K562 (cell line): ENCODE results near the gene BICC1. TPM values are rescaled to one million over a fixed set of nuclear protein-coding genes. Genes with fewer than 3 reads are reported as not detected.

ENCODE experiments used
- E2F3 ChIP-seq: fragments of 250-450 bp; sonication (Bioruptor Pico); IDR thresholded peaks from 2 replicates; pipeline ENCODE4 v1.4.0; 2020; ENCODE audit warnings: mild to moderate bottlenecking
- MCM7 ChIP-seq, 2 experiments: fragments of 450-650 bp; IDR thresholded peaks; 2 replicates each; pipeline ENCODE4 v1.6.1; 2016 to 2018
- RBM22 ChIP-seq: fragments of 200-400 bp; formaldehyde crosslinking; IDR thresholded peaks from 2 replicates; pipeline ENCODE4 v1.6.1; 2018; ENCODE audit warnings: low read length, low read depth; ENCODE audit not compliant: poor library complexity, severe bottlenecking
- RFX1 ChIP-seq: fragments of 450-650 bp; IDR thresholded peaks from 2 replicates; pipeline ENCODE4 v1.6.1; 2016; ENCODE audit warnings: mild to moderate bottlenecking, moderate library complexity
- YY1 ChIP-seq, 3 experiments: IDR thresholded peaks; 2 replicates each; pipeline ENCODE4 v1.6.1; 2011; ENCODE audit warnings: low read length in 2 of 3, mild to moderate bottlenecking in 2 of 3, moderate library complexity in 2 of 3, borderline replicate concordance in 1 of 3, control low read depth in 1 of 3, low read depth in 1 of 3; ENCODE audit not compliant: insufficient read depth in 3 of 3, insufficient replicate concordance in 2 of 3, control insufficient read depth in 1 of 3, insufficient read length in 1 of 3; ENCODE audit errors: extremely low read depth in 1 of 3
- ZNF316 ChIP-seq: fragments of 450-650 bp; IDR thresholded peaks from 2 replicates; pipeline ENCODE4 v1.6.1; 2016
- polyA plus RNA-seq, 8 experiments: library from polyadenylated mRNA; depleted of rRNA in 4 of 8; stranded (reverse) in 5 of 8; unstranded in 3 of 8; fragments of >200 nt; fragmentation: Nextera tagmentation in 2 of 8; fragmentation: Illumina TruSeq in 1 of 8; extraction: Ambion mirVana in 2 of 8; extraction: Trizol in 1 of 8; gene quantifications; 2 replicates each; pipeline versions ENCODE4 v1.2.1 to v1.2.3, GENCODE V29; 2011 to 2014; ENCODE audit warnings: inconsistent platforms in 1 of 8, missing spikeins in 1 of 8
- total RNA-seq, 7 experiments: library from RNA; depleted of rRNA in 6 of 7; stranded (reverse); fragments of >200 nt in 6 of 7; fragmentation: Illumina TruSeq in 2 of 7; extraction: Trizol in 2 of 7; gene quantifications; 2 replicates each; pipeline versions ENCODE4 v1.2.1 to v1.2.3, GENCODE V29; 2011 to 2021; ENCODE audit warnings: low replicate concordance in 1 of 7
- TF ChIP-seq, protein P1 (sequence below), 2 experiments: fragments of 450-650 bp in 1 of 2; IDR thresholded peaks; 2 replicates each; pipeline ENCODE4 v1.6.1; 2011 to 2017; ENCODE audit warnings: low read depth in 2 of 2, antibody characterized with exemption in 1 of 2, borderline replicate concordance in 1 of 2, low read length in 1 of 2, mild to moderate bottlenecking in 1 of 2, mixed read lengths in 1 of 2; ENCODE audit not compliant: control insufficient read depth in 1 of 2
- TF ChIP-seq, protein P2 (sequence below): fragments of 450-650 bp; IDR thresholded peaks from 2 replicates; pipeline ENCODE4 v1.6.1; 2016; ENCODE audit warnings: borderline replicate concordance
- TF ChIP-seq, protein P3 (sequence below): fragments of 450-650 bp; IDR thresholded peaks from 2 replicates; pipeline ENCODE4 v1.6.1; 2016; ENCODE audit warnings: antibody characterized with exemption
- TF ChIP-seq, protein P4 (sequence below): fragments of 250-450 bp; sonication (Bioruptor Pico); IDR thresholded peaks from 2 replicates; pipeline ENCODE4 v1.5.0; 2020; ENCODE audit warnings: mild to moderate bottlenecking

The BICC1 gene
- total and polyA plus RNA-seq, 9 of the 15 experiments (the other 6 are each of a cell fraction or from before 2014, with no cell fraction given), result not detected

DNA sequence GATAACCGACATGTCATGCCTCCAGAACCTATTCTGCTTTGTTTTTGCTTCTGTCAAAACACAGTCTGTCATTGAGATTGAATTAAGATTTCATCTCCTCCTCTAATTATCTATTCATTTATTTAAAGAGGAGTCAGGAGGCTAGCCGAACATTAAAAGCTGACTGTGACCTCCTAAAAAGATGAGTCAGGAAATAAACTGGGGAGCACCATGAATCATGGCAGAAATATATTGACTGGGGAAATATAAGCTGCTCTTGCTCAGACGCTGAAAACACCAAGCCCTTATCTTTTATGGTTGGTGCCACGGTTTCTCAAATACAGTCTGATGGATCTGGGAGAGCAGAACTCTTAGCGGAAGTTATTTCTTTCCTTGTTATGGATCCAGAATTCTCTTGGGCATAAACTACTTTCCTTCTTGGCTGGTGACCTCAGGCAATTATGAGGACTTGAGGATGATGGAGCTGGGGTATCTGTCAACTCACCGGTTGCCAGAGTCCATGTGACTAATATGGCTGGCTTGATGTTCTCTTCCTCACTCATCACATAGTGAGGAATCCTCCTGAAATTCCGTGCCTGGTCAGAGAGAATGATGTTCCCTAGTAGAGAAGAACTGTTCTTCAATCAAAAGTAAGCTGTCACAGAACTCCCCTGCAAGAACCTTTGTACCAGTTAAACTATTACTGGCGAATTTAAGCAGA lies 356.2 kb downstream of the BICC1 start (continued):
- TF ChIP-seq RBM22 (no peak), RFX1 (no peak), YY1 (IDR thresholded peaks at IDR 0.05; ENCODE audit: borderline replicate concordance in 1 of 3, control insufficient read depth in 1 of 3, extremely low read depth in 1 of 3, insufficient read depth in 3 of 3, insufficient read length in 1 of 3, insufficient replicate concordance in 2 of 3, low read depth in 1 of 3, low read length in 2 of 3) (no peak), ZNF316 (no peak), E2F3 (CRISPR knock-in tag) (no peak), MCM7 (IDR thresholded peaks at IDR 0.05) (no peak)
- TF ChIP-seq, protein P1, sequence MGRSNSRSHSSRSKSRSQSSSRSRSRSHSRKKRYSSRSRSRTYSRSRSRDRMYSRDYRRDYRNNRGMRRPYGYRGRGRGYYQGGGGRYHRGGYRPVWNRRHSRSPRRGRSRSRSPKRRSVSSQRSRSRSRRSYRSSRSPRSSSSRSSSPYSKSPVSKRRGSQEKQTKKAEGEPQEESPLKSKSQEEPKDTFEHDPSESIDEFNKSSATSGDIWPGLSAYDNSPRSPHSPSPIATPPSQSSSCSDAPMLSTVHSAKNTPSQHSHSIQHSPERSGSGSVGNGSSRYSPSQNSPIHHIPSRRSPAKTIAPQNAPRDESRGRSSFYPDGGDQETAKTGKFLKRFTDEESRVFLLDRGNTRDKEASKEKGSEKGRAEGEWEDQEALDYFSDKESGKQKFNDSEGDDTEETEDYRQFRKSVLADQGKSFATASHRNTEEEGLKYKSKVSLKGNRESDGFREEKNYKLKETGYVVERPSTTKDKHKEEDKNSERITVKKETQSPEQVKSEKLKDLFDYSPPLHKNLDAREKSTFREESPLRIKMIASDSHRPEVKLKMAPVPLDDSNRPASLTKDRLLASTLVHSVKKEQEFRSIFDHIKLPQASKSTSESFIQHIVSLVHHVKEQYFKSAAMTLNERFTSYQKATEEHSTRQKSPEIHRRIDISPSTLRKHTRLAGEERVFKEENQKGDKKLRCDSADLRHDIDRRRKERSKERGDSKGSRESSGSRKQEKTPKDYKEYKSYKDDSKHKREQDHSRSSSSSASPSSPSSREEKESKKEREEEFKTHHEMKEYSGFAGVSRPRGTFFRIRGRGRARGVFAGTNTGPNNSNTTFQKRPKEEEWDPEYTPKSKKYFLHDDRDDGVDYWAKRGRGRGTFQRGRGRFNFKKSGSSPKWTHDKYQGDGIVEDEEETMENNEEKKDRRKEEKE (IDR thresholded peaks at IDR 0.05; ENCODE audit: borderline replicate concordance in 1 of 2, control insufficient read depth in 1 of 2, low read depth in 2 of 2, low read length in 1 of 2), result no peak
- TF ChIP-seq, protein P2, sequence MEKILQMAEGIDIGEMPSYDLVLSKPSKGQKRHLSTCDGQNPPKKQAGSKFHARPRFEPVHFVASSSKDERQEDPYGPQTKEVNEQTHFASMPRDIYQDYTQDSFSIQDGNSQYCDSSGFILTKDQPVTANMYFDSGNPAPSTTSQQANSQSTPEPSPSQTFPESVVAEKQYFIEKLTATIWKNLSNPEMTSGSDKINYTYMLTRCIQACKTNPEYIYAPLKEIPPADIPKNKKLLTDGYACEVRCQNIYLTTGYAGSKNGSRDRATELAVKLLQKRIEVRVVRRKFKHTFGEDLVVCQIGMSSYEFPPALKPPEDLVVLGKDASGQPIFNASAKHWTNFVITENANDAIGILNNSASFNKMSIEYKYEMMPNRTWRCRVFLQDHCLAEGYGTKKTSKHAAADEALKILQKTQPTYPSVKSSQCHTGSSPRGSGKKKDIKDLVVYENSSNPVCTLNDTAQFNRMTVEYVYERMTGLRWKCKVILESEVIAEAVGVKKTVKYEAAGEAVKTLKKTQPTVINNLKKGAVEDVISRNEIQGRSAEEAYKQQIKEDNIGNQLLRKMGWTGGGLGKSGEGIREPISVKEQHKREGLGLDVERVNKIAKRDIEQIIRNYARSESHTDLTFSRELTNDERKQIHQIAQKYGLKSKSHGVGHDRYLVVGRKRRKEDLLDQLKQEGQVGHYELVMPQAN, result no peak
- TF ChIP-seq, protein P3, sequence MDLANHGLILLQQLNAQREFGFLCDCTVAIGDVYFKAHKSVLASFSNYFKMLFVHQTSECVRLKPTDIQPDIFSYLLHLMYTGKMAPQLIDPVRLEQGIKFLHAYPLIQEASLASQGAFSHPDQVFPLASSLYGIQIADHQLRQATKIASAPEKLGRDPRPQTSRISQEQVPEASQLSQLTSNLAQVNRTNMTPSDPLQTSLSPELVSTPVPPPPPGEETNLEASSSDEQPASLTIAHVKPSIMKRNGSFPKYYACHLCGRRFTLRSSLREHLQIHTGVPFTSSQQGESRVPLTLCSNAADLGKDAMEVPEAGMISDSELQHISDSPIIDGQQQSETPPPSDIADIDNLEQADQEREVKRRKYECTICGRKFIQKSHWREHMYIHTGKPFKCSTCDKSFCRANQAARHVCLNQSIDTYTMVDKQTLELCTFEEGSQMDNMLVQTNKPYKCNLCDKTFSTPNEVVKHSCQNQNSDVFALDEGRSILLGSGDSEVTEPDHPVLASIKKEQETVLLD, result no peak
- TF ChIP-seq, protein P4, sequence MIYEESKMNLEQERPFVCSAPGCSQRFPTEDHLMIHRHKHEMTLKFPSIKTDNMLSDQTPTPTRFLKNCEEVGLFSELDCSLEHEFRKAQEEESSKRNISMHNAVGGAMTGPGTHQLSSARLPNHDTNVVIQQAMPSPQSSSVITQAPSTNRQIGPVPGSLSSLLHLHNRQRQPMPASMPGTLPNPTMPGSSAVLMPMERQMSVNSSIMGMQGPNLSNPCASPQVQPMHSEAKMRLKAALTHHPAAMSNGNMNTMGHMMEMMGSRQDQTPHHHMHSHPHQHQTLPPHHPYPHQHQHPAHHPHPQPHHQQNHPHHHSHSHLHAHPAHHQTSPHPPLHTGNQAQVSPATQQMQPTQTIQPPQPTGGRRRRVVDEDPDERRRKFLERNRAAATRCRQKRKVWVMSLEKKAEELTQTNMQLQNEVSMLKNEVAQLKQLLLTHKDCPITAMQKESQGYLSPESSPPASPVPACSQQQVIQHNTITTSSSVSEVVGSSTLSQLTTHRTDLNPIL (CRISPR knock-in tag), result no peak
